ENCODE measurements around the gene CAVIN2.

The CAVIN2 gene

GRCh38 chr2:191881982-191882816 lies 35.3 kb upstream of the CAVIN2 start:
- no peaks in the 10 kb centered on the region for H3K36me3 ChIP-seq (ENCODE audit: control insufficient read depth, insufficient read depth, low read length)
- H3K27me3 ChIP-seq (ENCODE audit: control insufficient read depth, insufficient read depth, low read length) = no peaks in the 10 kb centered on the region
- H3K4me1 ChIP-seq (ENCODE audit: control insufficient read depth, insufficient read depth, low read length) = no peaks in the 10 kb centered on the region
- H3K9ac ChIP-seq (ENCODE audit: low read depth, low read length) = no peak overlapping the region
- no peak overlapping the region for H3K27ac ChIP-seq (ENCODE audit: low read depth, low read length)
- H3K4me3 ChIP-seq (ENCODE audit: low read depth, low read length) = no peak overlapping the region
- H3K9me3 ChIP-seq (ENCODE audit: control insufficient read depth, insufficient read depth, low read length) = no peaks in the 10 kb centered on the region

- Histone ChIP-seq H3K27me3 (ENCODE audit: control insufficient read depth, insufficient read depth, low read length) (no peaks in the 10 kb centered on the region), H3K4me1 (ENCODE audit: control insufficient read depth, insufficient read depth, low read length) (no peaks in the 10 kb centered on the region), H3K36me3 (ENCODE audit: control insufficient read depth, insufficient read depth, low read length) (no peaks in the 10 kb centered on the region), H3K27ac (ENCODE audit: low read depth, low read length) (no peak overlapping the region), H3K9me3 (ENCODE audit: control insufficient read depth, insufficient read depth, low read length) (no peaks in the 10 kb centered on the region), H3K9ac (ENCODE audit: low read depth, low read length) (no peak overlapping the region), H3K4me3 (ENCODE audit: low read depth, low read length) (no peak overlapping the region)
These were observed 31.8 kb upstream of the CAVIN2 start for GRCh38 chr2:191878548-191879279.

- H3K9ac ChIP-seq (ENCODE audit: low read depth, low read length) = no peak overlapping the region
- no peaks in the 10 kb centered on the region for H3K4me1 ChIP-seq (ENCODE audit: control insufficient read depth, insufficient read depth, low read length)
- H3K27ac ChIP-seq (ENCODE audit: low read depth, low read length) = no peak overlapping the region
- no peaks in the 10 kb centered on the region for H3K9me3 ChIP-seq (ENCODE audit: control insufficient read depth, insufficient read depth, low read length)
- H3K36me3 ChIP-seq (ENCODE audit: control insufficient read depth, insufficient read depth, low read length) = no peaks in the 10 kb centered on the region
- no peak overlapping the region for H3K4me3 ChIP-seq (ENCODE audit: low read depth, low read length)
- H3K27me3 ChIP-seq (ENCODE audit: control insufficient read depth, insufficient read depth, low read length) = no peaks in the 10 kb centered on the region
These were observed 31.0 kb upstream of the CAVIN2 start for GRCh38 chr2:191877875-191878274.

- Histone ChIP-seq H3K4me3 (ENCODE audit: low read depth, low read length) (no peak overlapping the region), H3K9ac (ENCODE audit: low read depth, low read length) (no peak overlapping the region), H3K9me3 (ENCODE audit: control insufficient read depth, insufficient read depth, low read length) (no peaks in the 10 kb centered on the region), H3K27ac (ENCODE audit: low read depth, low read length) (no peak overlapping the region), H3K36me3 (ENCODE audit: control insufficient read depth, insufficient read depth, low read length) (no peaks in the 10 kb centered on the region), H3K27me3 (ENCODE audit: control insufficient read depth, insufficient read depth, low read length) (no peaks in the 10 kb centered on the region), H3K4me1 (ENCODE audit: control insufficient read depth, insufficient read depth, low read length) (no peaks in the 10 kb centered on the region)
These were observed 29.0 kb upstream of the CAVIN2 start for GRCh38 chr2:191875859-191876258.

DNA sequence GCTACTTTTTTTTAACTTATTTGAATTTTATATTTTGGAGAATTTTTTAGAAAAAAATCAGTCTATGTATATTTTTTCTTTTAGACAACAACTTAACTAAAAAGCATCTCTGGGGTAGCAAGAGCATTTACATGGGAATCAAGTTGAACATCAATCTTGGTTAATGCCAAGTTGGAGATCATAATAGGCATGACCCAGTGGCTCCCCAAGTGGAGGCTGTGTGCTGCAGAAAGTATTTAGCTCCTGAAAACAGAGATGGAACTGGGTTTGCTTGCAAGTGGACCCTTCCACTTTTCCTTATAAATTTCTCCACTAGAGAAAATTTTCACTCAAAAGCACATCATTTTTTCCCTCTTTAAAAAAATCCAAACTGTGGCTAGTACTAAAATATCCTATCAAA lies 23.9 kb upstream of the CAVIN2 start:
- Histone ChIP-seq H3K27me3 (ENCODE audit: control insufficient read depth, insufficient read depth, low read length) (no peaks in the 10 kb centered on the region), H3K9ac (ENCODE audit: low read depth, low read length) (no peak overlapping the region), H3K4me3 (ENCODE audit: low read depth, low read length) (no peak overlapping the region), H3K4me1 (ENCODE audit: control insufficient read depth, insufficient read depth, low read length) (peaks cover 27% of the 10 kb centered on the region), H3K36me3 (ENCODE audit: control insufficient read depth, insufficient read depth, low read length) (no peaks in the 10 kb centered on the region), H3K27ac (ENCODE audit: low read depth, low read length) (no peak overlapping the region), H3K9me3 (ENCODE audit: control insufficient read depth, insufficient read depth, low read length) (no peaks in the 10 kb centered on the region)

- H3K9me3 ChIP-seq (ENCODE audit: control insufficient read depth, insufficient read depth, low read length) = no peaks in the 10 kb centered on the region
- no peak overlapping the region for H3K27ac ChIP-seq (ENCODE audit: low read depth, low read length)
- no peak overlapping the region for H3K9ac ChIP-seq (ENCODE audit: low read depth, low read length)
- no peaks in the 10 kb centered on the region for H3K36me3 ChIP-seq (ENCODE audit: control insufficient read depth, insufficient read depth, low read length)
- H3K4me3 ChIP-seq (ENCODE audit: low read depth, low read length) = no peak overlapping the region
- peaks cover 27% of the 10 kb centered on the region for H3K4me1 ChIP-seq (ENCODE audit: control insufficient read depth, insufficient read depth, low read length)
- H3K27me3 ChIP-seq (ENCODE audit: control insufficient read depth, insufficient read depth, low read length) = no peaks in the 10 kb centered on the region
These were observed 22.9 kb upstream of the CAVIN2 start for GRCh38 chr2:191869781-191870180.

DNA sequence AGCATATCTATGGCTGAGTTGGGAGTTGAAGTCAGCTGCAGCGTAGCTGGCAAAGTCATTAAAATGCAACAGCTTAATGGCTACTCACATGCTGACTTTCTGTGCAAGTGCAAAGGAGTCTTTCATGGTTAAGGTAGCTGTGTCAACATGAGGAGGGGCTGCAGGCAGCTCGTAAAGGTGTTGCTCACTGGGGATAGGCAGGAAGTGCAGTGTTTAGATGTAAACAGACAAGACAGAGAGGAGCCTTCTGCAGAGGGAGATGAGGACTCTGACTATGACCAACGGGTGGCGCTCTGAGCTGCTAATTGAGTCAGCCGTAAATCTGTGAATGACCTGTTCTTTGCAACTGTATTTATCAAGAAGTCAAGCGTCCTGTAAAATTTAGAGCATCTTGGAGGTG lies 22.3 kb upstream of the CAVIN2 start:
- Histone ChIP-seq H3K9me3 (ENCODE audit: control insufficient read depth, insufficient read depth, low read length) (no peaks in the 10 kb centered on the region), H3K27ac (ENCODE audit: low read depth, low read length) (no peak overlapping the region), H3K9ac (ENCODE audit: low read depth, low read length) (no peak overlapping the region), H3K36me3 (ENCODE audit: control insufficient read depth, insufficient read depth, low read length) (no peaks in the 10 kb centered on the region), H3K4me3 (ENCODE audit: low read depth, low read length) (no peak overlapping the region), H3K4me1 (ENCODE audit: control insufficient read depth, insufficient read depth, low read length) (peaks cover 27% of the 10 kb centered on the region), H3K27me3 (ENCODE audit: control insufficient read depth, insufficient read depth, low read length) (no peaks in the 10 kb centered on the region)

GRCh38 chr2:191867507-191867847 lies 20.6 kb upstream of the CAVIN2 start:
- peaks cover 27% of the 10 kb centered on the region for H3K4me1 ChIP-seq (ENCODE audit: control insufficient read depth, insufficient read depth, low read length)
- no peak overlapping the region for H3K27ac ChIP-seq (ENCODE audit: low read depth, low read length)
- H3K4me3 ChIP-seq (ENCODE audit: low read depth, low read length) = no peak overlapping the region
- no peak overlapping the region for H3K9ac ChIP-seq (ENCODE audit: low read depth, low read length)
- no peaks in the 10 kb centered on the region for H3K27me3 ChIP-seq (ENCODE audit: control insufficient read depth, insufficient read depth, low read length)
- H3K9me3 ChIP-seq (ENCODE audit: control insufficient read depth, insufficient read depth, low read length) = no peaks in the 10 kb centered on the region
- H3K36me3 ChIP-seq (ENCODE audit: control insufficient read depth, insufficient read depth, low read length) = no peaks in the 10 kb centered on the region

DNA sequence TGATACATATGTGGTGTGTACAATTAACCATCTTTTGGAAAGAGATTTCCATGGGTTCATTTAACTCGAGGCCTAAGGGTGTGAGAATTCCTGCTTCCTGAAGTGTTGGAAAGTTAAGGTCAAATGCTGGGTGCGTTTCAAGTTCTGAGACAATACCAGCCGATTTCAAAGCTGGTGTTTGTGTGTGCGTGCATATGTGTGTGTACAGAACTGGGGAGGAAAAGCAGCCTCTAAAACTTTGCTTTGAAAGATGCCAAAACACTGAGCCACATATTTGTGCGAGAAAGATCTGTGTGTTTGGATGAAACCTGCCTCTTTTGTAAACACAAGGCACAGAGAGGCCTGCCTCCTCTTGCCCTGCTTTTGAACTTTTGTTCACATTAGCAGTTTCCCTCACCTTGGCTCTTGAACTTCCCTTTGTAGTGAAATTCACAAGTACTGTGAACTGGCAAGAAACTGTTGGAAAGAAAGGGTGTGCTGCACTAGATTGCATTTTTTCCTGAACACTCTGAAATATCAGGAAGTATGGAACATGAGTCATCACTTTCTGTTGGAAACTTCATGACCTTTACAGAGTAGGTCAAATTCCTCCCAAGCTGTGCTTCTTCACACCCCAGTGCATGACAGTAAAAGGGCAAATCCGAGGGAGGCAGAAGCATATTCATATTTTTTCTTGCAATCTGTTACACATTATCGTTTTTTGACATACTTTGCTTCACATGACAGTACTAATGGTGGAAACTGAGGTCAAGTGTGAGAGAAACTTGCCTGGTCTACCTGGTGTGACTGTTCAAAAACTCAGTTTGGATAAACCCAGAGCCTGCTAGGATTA lies 20.0 kb upstream of the CAVIN2 start:
- Histone ChIP-seq H3K36me3 (ENCODE audit: control insufficient read depth, insufficient read depth, low read length) (no peaks in the 10 kb centered on the region), H3K9me3 (ENCODE audit: control insufficient read depth, insufficient read depth, low read length) (no peaks in the 10 kb centered on the region), H3K4me3 (ENCODE audit: low read depth, low read length) (no peak overlapping the region), H3K27me3 (ENCODE audit: control insufficient read depth, insufficient read depth, low read length) (no peaks in the 10 kb centered on the region), H3K4me1 (ENCODE audit: control insufficient read depth, insufficient read depth, low read length) (peaks cover 27% of the 10 kb centered on the region), H3K27ac (ENCODE audit: low read depth, low read length) (peak overlapping the region; percentile 46), H3K9ac (ENCODE audit: low read depth, low read length) (no peak overlapping the region)

- no peak overlapping the region for H3K9ac ChIP-seq (ENCODE audit: low read depth, low read length)
- H3K4me3 ChIP-seq (ENCODE audit: low read depth, low read length) = no peak overlapping the region
- no peaks in the 10 kb centered on the region for H3K27me3 ChIP-seq (ENCODE audit: control insufficient read depth, insufficient read depth, low read length)
- peaks cover 31% of the 10 kb centered on the region for H3K4me1 ChIP-seq (ENCODE audit: control insufficient read depth, insufficient read depth, low read length)
- no peak overlapping the region for H3K27ac ChIP-seq (ENCODE audit: low read depth, low read length)
- no peaks in the 10 kb centered on the region for H3K9me3 ChIP-seq (ENCODE audit: control insufficient read depth, insufficient read depth, low read length)
- no peaks in the 10 kb centered on the region for H3K36me3 ChIP-seq (ENCODE audit: control insufficient read depth, insufficient read depth, low read length)
These were observed 19.3 kb upstream of the CAVIN2 start for GRCh38 chr2:191866195-191866594.

Data from HUES48 (cell line).